CD4-positive, alpha-beta T cell treated with Interleukin-12 subunit alpha and Interleukin-12 subunit beta, for 1 hour (primary cell): Measurements from ENCODE around the gene REEP1.

Source experiments
- DNase-seq: peaks from one replicate; pipeline ENCODE4 v3.0.0-alpha.2; 2020

Gene REEP1

GRCh38 chr2:86305195-86305914 is 32.1 kb downstream of the REEP1 start:
- no peak for DNase-seq

GRCh38 chr2:86304416-86304815 is 33.0 kb downstream of the REEP1 start:
- DNase-seq, result no peak

GRCh38 chr2:86302320-86302719 is 35.1 kb downstream of the REEP1 start:
- no peak for DNase-seq

- DNase-seq, result no peak
These were observed 35.7 kb downstream of the REEP1 start for GRCh38 chr2:86301711-86302202.

- DNase-seq, result no peak
These were observed 36.4 kb downstream of the REEP1 start for GRCh38 chr2:86301009-86301408.

- DNase-seq, result no peak
These were observed 36.9 kb downstream of the REEP1 start for GRCh38 chr2:86300496-86300895.

- DNase-seq, result no peak
These were observed 38.7 kb downstream of the REEP1 start for GRCh38 chr2:86298411-86299390.

- no peak for DNase-seq
These were observed 39.9 kb downstream of the REEP1 start for GRCh38 chr2:86297382-86298147.

GRCh38 chr2:86296947-86297346 is 40.5 kb downstream of the REEP1 start:
- DNase-seq, result no peak

- no peak for DNase-seq
These were observed 42.4 kb downstream of the REEP1 start for GRCh38 chr2:86295066-86295465.

GRCh38 chr2:86293612-86294011 is 43.8 kb downstream of the REEP1 start:
- no peak for DNase-seq

- DNase-seq, result no peak
These were observed 44.6 kb downstream of the REEP1 start for GRCh38 chr2:86292571-86293515.

- DNase-seq, result no peak
These were observed 46.1 kb downstream of the REEP1 start for GRCh38 chr2:86291328-86291662.

- DNase-seq, result no peak
These were observed 46.7 kb downstream of the REEP1 start for GRCh38 chr2:86290596-86291327.

GRCh38 chr2:86286516-86286915 is 50.9 kb downstream of the REEP1 start:
- DNase-seq, result no peak

- no peak for DNase-seq
These were observed 51.4 kb downstream of the REEP1 start for GRCh38 chr2:86285981-86286380.

- no peak for DNase-seq
These were observed 51.9 kb downstream of the REEP1 start for GRCh38 chr2:86285571-86285970.

- no peak for DNase-seq
These were observed 52.4 kb downstream of the REEP1 start for GRCh38 chr2:86284987-86285386.

- no peak for DNase-seq
These were observed 53.0 kb downstream of the REEP1 start for GRCh38 chr2:86284401-86284841.

- no peak for DNase-seq
These were observed 53.9 kb downstream of the REEP1 start for GRCh38 chr2:86283411-86284030.
